HCT116 (cell line): ENCODE data around the gene SHANK3.

ENCODE experiments used
- EGR1 ChIP-seq: IDR thresholded peaks from 2 replicates; pipeline ENCODE4 v1.6.1; 2012; ENCODE audit warnings: low read depth
- EZH2 ChIP-seq: fragments of 200-600 bp; sonication (generic); IDR thresholded peaks from 2 replicates; pipeline ENCODE4 v1.6.1; 2017; ENCODE audit warnings: antibody characterized with exemption, mixed run types
- EZH2phosphoT487 ChIP-seq: fragments of 200-600 bp; IDR thresholded peaks from 2 replicates; pipeline ENCODE4 v1.6.1; 2018; ENCODE audit warnings: antibody characterized with exemption, borderline replicate concordance
- FOSL1 ChIP-seq: IDR thresholded peaks from 2 replicates; pipeline ENCODE4 v1.6.1; 2012; ENCODE audit warnings: low read depth
- POLR2A ChIP-seq: IDR thresholded peaks from 2 replicates; pipeline ENCODE4 v1.7.0; 2011; ENCODE audit warnings: borderline replicate concordance; ENCODE audit not compliant: insufficient read depth, insufficient read length; ENCODE audit errors: extremely low read depth
- POLR2AphosphoS5 ChIP-seq: IDR thresholded peaks from 2 replicates; pipeline ENCODE4 v1.6.1; 2011; ENCODE audit warnings: mild to moderate bottlenecking, low read depth, low read length, moderate library complexity
- RAD21 ChIP-seq: IDR thresholded peaks from 2 replicates; pipeline ENCODE4 v1.6.1; 2012; ENCODE audit warnings: low read depth, mild to moderate bottlenecking
- YY1 ChIP-seq: IDR thresholded peaks from 2 replicates; pipeline ENCODE4 v1.6.1; 2011; ENCODE audit warnings: low read length, low read depth, moderate library complexity, mild to moderate bottlenecking; ENCODE audit not compliant: insufficient replicate concordance; ENCODE audit errors: extremely low read depth
- TF ChIP-seq, protein P1 (sequence below), 3 experiments: fragments of 200-600 bp in 1 of 3; sonication (generic) in 1 of 3; IDR thresholded peaks in 2 of 3; conservative IDR thresholded peaks in 1 of 3; 2 replicates each; pipeline ENCODE4 v1.5.1; 2012 to 2017; ENCODE audit warnings: low read depth in 2 of 3, low read length in 2 of 3, antibody characterized with exemption in 1 of 3, borderline replicate concordance in 1 of 3, control low read depth in 1 of 3, mild to moderate bottlenecking in 1 of 3, mixed read lengths in 1 of 3, mixed run types in 1 of 3, moderate library complexity in 1 of 3; ENCODE audit not compliant: insufficient read depth in 1 of 3
- TF ChIP-seq, protein P2 (sequence below): IDR thresholded peaks from 2 replicates; pipeline ENCODE4 v1.6.1; 2012
- TF ChIP-seq, protein P3 (sequence below): IDR thresholded peaks from 2 replicates; pipeline ENCODE4 v1.6.1; 2012
- TF ChIP-seq, protein P4 (sequence below): IDR thresholded peaks from 2 replicates; pipeline ENCODE4 v1.6.1; 2012; ENCODE audit warnings: low read depth

DNA sequence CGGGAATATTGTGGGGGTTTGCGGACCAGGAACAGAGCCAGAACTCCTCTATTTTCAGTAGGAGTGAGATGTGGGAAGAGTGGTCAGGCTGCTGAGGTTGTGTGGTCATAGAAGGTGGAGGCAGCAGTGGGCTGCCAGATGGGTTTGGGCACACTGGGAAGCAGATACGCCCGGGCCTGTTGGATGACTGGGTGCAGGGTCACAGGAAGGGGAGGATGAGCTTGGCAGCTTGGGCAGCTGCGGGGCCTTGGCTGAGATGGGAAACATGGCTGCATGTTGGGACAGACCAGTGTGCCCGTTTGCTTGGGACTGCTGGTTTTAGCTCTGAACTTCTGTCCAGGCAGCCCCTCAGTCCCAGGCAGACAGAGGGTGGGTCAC is 11.4 kb downstream of the SHANK3 start:
- no peak for TF ChIP-seq EZH2
- no peak for TF ChIP-seq EGR1
- no peak for TF ChIP-seq RAD21
- no peak for TF ChIP-seq POLR2A
- TF ChIP-seq, protein P1, sequence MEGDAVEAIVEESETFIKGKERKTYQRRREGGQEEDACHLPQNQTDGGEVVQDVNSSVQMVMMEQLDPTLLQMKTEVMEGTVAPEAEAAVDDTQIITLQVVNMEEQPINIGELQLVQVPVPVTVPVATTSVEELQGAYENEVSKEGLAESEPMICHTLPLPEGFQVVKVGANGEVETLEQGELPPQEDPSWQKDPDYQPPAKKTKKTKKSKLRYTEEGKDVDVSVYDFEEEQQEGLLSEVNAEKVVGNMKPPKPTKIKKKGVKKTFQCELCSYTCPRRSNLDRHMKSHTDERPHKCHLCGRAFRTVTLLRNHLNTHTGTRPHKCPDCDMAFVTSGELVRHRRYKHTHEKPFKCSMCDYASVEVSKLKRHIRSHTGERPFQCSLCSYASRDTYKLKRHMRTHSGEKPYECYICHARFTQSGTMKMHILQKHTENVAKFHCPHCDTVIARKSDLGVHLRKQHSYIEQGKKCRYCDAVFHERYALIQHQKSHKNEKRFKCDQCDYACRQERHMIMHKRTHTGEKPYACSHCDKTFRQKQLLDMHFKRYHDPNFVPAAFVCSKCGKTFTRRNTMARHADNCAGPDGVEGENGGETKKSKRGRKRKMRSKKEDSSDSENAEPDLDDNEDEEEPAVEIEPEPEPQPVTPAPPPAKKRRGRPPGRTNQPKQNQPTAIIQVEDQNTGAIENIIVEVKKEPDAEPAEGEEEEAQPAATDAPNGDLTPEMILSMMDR (IDR thresholded peaks at IDR 0.05 in 2 of 3, conservative IDR thresholded peaks at IDR 0.05 in 1 of 3; ENCODE audit: borderline replicate concordance in 1 of 3, insufficient read depth in 1 of 3, low read depth in 2 of 3, low read length in 2 of 3), result no peak
- TF ChIP-seq, protein P2, sequence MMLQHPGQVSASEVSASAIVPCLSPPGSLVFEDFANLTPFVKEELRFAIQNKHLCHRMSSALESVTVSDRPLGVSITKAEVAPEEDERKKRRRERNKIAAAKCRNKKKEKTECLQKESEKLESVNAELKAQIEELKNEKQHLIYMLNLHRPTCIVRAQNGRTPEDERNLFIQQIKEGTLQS, result no peak
- TF ChIP-seq, protein P3, sequence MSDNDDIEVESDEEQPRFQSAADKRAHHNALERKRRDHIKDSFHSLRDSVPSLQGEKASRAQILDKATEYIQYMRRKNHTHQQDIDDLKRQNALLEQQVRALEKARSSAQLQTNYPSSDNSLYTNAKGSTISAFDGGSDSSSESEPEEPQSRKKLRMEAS, result no peak
- no peak for TF ChIP-seq FOSL1
- TF ChIP-seq, protein P4, sequence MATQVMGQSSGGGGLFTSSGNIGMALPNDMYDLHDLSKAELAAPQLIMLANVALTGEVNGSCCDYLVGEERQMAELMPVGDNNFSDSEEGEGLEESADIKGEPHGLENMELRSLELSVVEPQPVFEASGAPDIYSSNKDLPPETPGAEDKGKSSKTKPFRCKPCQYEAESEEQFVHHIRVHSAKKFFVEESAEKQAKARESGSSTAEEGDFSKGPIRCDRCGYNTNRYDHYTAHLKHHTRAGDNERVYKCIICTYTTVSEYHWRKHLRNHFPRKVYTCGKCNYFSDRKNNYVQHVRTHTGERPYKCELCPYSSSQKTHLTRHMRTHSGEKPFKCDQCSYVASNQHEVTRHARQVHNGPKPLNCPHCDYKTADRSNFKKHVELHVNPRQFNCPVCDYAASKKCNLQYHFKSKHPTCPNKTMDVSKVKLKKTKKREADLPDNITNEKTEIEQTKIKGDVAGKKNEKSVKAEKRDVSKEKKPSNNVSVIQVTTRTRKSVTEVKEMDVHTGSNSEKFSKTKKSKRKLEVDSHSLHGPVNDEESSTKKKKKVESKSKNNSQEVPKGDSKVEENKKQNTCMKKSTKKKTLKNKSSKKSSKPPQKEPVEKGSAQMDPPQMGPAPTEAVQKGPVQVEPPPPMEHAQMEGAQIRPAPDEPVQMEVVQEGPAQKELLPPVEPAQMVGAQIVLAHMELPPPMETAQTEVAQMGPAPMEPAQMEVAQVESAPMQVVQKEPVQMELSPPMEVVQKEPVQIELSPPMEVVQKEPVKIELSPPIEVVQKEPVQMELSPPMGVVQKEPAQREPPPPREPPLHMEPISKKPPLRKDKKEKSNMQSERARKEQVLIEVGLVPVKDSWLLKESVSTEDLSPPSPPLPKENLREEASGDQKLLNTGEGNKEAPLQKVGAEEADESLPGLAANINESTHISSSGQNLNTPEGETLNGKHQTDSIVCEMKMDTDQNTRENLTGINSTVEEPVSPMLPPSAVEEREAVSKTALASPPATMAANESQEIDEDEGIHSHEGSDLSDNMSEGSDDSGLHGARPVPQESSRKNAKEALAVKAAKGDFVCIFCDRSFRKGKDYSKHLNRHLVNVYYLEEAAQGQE, result no peak
- no peak for TF ChIP-seq YY1
- TF ChIP-seq EZH2phosphoT487, result no peak
- TF ChIP-seq POLR2AphosphoS5, result no peak
